ENCODE data around the gene ERV3-1.
A peak's percentile ranks its signal among the peaks of the same experiment; 100 is the strongest.
"Not testable (repeated sequence)": the region's sequence is repeated elsewhere in the genome, so short reads cannot be mapped to it uniquely, and the experiment has no call there.

The ERV3-1 gene

GRCh38 chr7:65006094-65006992 lies at the start of gene ERV3-1:
TSS of gene ERV3-1 (minus strand) at chr7:65006687. CDS start at chr7:64993026, 13,661 bp downstream.
- peak; percentile 90 for DNase-seq (ENCODE audit: low read depth, low spot score)

GRCh38 chr7:65055786-65056185 lies 49.3 kb upstream of the ERV3-1 start:
- DNase-seq (ENCODE audit: low read depth, low spot score) = not testable (repeated sequence)

- DNase-seq (ENCODE audit: low read depth, low spot score) = not testable (repeated sequence)
Measured at GRCh38 chr7:65054466-65054994, 48.0 kb upstream of the ERV3-1 start.

- not testable (repeated sequence) for DNase-seq (ENCODE audit: low read depth, low spot score)
Measured at GRCh38 chr7:65051654-65052053, 45.2 kb upstream of the ERV3-1 start.

GRCh38 chr7:65051139-65051538 lies 44.7 kb upstream of the ERV3-1 start:
- DNase-seq (ENCODE audit: low read depth, low spot score) = not testable (repeated sequence)

GRCh38 chr7:65046329-65046728 lies 39.8 kb upstream of the ERV3-1 start:
- not testable (repeated sequence) for DNase-seq (ENCODE audit: low read depth, low spot score)

GRCh38 chr7:65045589-65045988 lies 39.1 kb upstream of the ERV3-1 start:
- not testable (repeated sequence) for DNase-seq (ENCODE audit: low read depth, low spot score)

GRCh38 chr7:65038767-65039166 lies 32.3 kb upstream of the ERV3-1 start:
- not testable (repeated sequence) for DNase-seq (ENCODE audit: low read depth, low spot score)

GRCh38 chr7:65037740-65038688 lies 31.5 kb upstream of the ERV3-1 start:
- DNase-seq (ENCODE audit: low read depth, low spot score) = peak; percentile 86

- not testable (repeated sequence) for DNase-seq (ENCODE audit: low read depth, low spot score)
Measured at GRCh38 chr7:65036526-65036925, 30.0 kb upstream of the ERV3-1 start.

GRCh38 chr7:65035469-65035868 lies 29.0 kb upstream of the ERV3-1 start:
- DNase-seq (ENCODE audit: low read depth, low spot score) = not testable (repeated sequence)

- DNase-seq (ENCODE audit: low read depth, low spot score) = not testable (repeated sequence)
Measured at GRCh38 chr7:65034120-65034782, 27.8 kb upstream of the ERV3-1 start.

GRCh38 chr7:65033391-65033790 lies 26.9 kb upstream of the ERV3-1 start:
- DNase-seq (ENCODE audit: low read depth, low spot score) = not testable (repeated sequence)

GRCh38 chr7:65025023-65025422 lies 18.5 kb upstream of the ERV3-1 start:
- not testable (repeated sequence) for DNase-seq (ENCODE audit: low read depth, low spot score)

- not testable (repeated sequence) for DNase-seq (ENCODE audit: low read depth, low spot score)
Measured at GRCh38 chr7:65020978-65021377, 14.5 kb upstream of the ERV3-1 start.

- DNase-seq (ENCODE audit: low read depth, low spot score) = not testable (repeated sequence)
Measured at GRCh38 chr7:65009881-65010280, 3.4 kb upstream of the ERV3-1 start.

GRCh38 chr7:65009394-65009793 lies 2.9 kb upstream of the ERV3-1 start:
- DNase-seq (ENCODE audit: low read depth, low spot score) = not testable (repeated sequence)

GRCh38 chr7:65007036-65007435 lies 549 bp upstream of the ERV3-1 start:
- DNase-seq (ENCODE audit: low read depth, low spot score) = not testable (repeated sequence)

GRCh38 chr7:65004575-65004974 lies 1.9 kb downstream of the ERV3-1 start:
- no peak for DNase-seq (ENCODE audit: low read depth, low spot score)

GRCh38 chr7:65002972-65003585 lies 3.4 kb downstream of the ERV3-1 start:
- DNase-seq (ENCODE audit: low read depth, low spot score) = no peak
